HepG2 (cell line): ENCODE results near the gene GIPC1. TPM values are rescaled to one million over a fixed set of nuclear protein-coding genes. Genes with fewer than 3 reads are reported as not detected.

Experiments used
- ATF7 ChIP-seq, 2 experiments: fragments of 450-650 bp in 1 of 2; sonication (generic) in 1 of 2; formaldehyde crosslinking in 1 of 2; IDR thresholded peaks; 2 replicates each; pipeline versions ENCODE4 v1.4.0 to v1.6.1; 2016 to 2020; ENCODE audit warnings: antibody characterized with exemption in 1 of 2, mild to moderate bottlenecking in 1 of 2, missing genetic modification reagents in 1 of 2
- BCL3 ChIP-seq: sonication (generic); formaldehyde crosslinking; IDR thresholded peaks from 2 replicates; pipeline ENCODE4 v1.5.1; 2020; ENCODE audit warnings: mild to moderate bottlenecking, missing genetic modification reagents, moderate library complexity
- FOSL2 ChIP-seq: sonication (generic); formaldehyde crosslinking; IDR thresholded peaks from 2 replicates; pipeline ENCODE4 v1.4.0; 2020; ENCODE audit warnings: missing genetic modification reagents
- KAT2B ChIP-seq: fragments of 150-350 bp; IDR thresholded peaks from 2 replicates; pipeline ENCODE4 v1.6.1; 2014; ENCODE audit warnings: low read depth, low read length, borderline replicate concordance
- MXI1 ChIP-seq: IDR thresholded peaks from 3 replicates; pipeline ENCODE4 v1.6.1; 2012; ENCODE audit warnings: low read depth, low read length, inconsistent platforms, borderline replicate concordance
- POLR2A ChIP-seq, 2 experiments: IDR thresholded peaks; 2 replicates each; pipeline ENCODE4 v1.6.1; 2011; ENCODE audit warnings: low read depth in 2 of 2, low read length in 2 of 2, mild to moderate bottlenecking in 1 of 2, moderate library complexity in 1 of 2; ENCODE audit not compliant: insufficient read depth in 1 of 2
- RCOR2 ChIP-seq: IDR thresholded peaks from 2 replicates; pipeline ENCODE4 v1.6.1; 2016; ENCODE audit warnings: missing biosample characterization, missing genetic modification reagents
- RXRB ChIP-seq: IDR thresholded peaks from 2 replicates; pipeline ENCODE4 v1.6.1; 2016; ENCODE audit warnings: borderline replicate concordance, missing genetic modification reagents, missing compliant biosample characterization
- SAP130 ChIP-seq: IDR thresholded peaks from 2 replicates; pipeline ENCODE4 v1.6.1; 2016; ENCODE audit warnings: low read depth
- SETDB1 ChIP-seq: sonication (generic); formaldehyde crosslinking; IDR thresholded peaks from 2 replicates; pipeline ENCODE4 v1.5.1; 2020; ENCODE audit warnings: missing genetic modification reagents, mild to moderate bottlenecking, borderline replicate concordance
- SMAD1 ChIP-seq: sonication (generic); formaldehyde crosslinking; IDR thresholded peaks from 2 replicates; pipeline ENCODE4 v1.4.0; 2020; ENCODE audit warnings: missing genetic modification reagents, low read depth, mild to moderate bottlenecking, borderline replicate concordance
- TBX2 ChIP-seq: sonication (generic); formaldehyde crosslinking; IDR thresholded peaks from 2 replicates; pipeline ENCODE4 v1.5.0; 2020; ENCODE audit warnings: missing genetic modification reagents, mild to moderate bottlenecking, borderline replicate concordance
- YEATS4 ChIP-seq: sonication (generic); formaldehyde crosslinking; IDR thresholded peaks from 2 replicates; pipeline ENCODE4 v1.4.0; 2020; ENCODE audit warnings: missing genetic modification reagents, borderline replicate concordance
- ZKSCAN5 ChIP-seq: sonication (generic); formaldehyde crosslinking; IDR thresholded peaks from 2 replicates; pipeline ENCODE4 v1.5.1; 2020; ENCODE audit warnings: mild to moderate bottlenecking, missing genetic modification reagents
- ZMAT5 ChIP-seq: sonication (generic); formaldehyde crosslinking; IDR thresholded peaks from 2 replicates; pipeline ENCODE4 v1.5.0; 2020; ENCODE audit warnings: mild to moderate bottlenecking, low read depth, missing genetic modification reagents, borderline replicate concordance
- ZNF350 ChIP-seq: sonication (generic); formaldehyde crosslinking; IDR thresholded peaks from 2 replicates; pipeline ENCODE4 v1.4.0; 2020; ENCODE audit warnings: mild to moderate bottlenecking, low read depth, missing genetic modification reagents, borderline replicate concordance
- ZNF678 ChIP-seq: sonication (generic); formaldehyde crosslinking; IDR thresholded peaks from 2 replicates; pipeline ENCODE4 v1.4.0; 2020; ENCODE audit warnings: mild to moderate bottlenecking, missing genetic modification reagents
- ZNF687 ChIP-seq: sonication (generic); formaldehyde crosslinking; IDR thresholded peaks from 2 replicates; pipeline ENCODE4 v1.5.1; 2020; ENCODE audit warnings: mild to moderate bottlenecking, missing genetic modification reagents, moderate library complexity
- ZNF709 ChIP-seq: sonication (generic); formaldehyde crosslinking; IDR thresholded peaks from 2 replicates; pipeline ENCODE4 v1.5.0; 2020; ENCODE audit warnings: mild to moderate bottlenecking, missing genetic modification reagents
- ZNF761 ChIP-seq: sonication (generic); formaldehyde crosslinking; conservative IDR thresholded peaks from 2 replicates; pipeline ENCODE4 v1.4.0; 2020; ENCODE audit warnings: mild to moderate bottlenecking, missing genetic modification reagents
- ZNF770 ChIP-seq: sonication (generic); formaldehyde crosslinking; IDR thresholded peaks from 2 replicates; pipeline ENCODE4 v1.5.0; 2020; ENCODE audit warnings: mild to moderate bottlenecking, missing genetic modification reagents
- polyA plus RNA-seq, 8 experiments: library from polyadenylated mRNA; depleted of rRNA in 3 of 8; stranded (reverse) in 7 of 8; unstranded in 1 of 8; fragments of >200 nt; fragmentation: Illumina TruSeq in 4 of 8; extraction: Trizol in 4 of 8; gene quantifications; 2 replicates each; pipeline versions ENCODE4 v1.2.1 to v1.2.3, GENCODE V29; 2011 to 2016; ENCODE audit warnings: low read depth in 4 of 8, missing spikeins in 1 of 8, mixed read lengths in 1 of 8; ENCODE audit not compliant: insufficient read depth in 1 of 8
- total RNA-seq, 5 experiments: library from RNA; depleted of rRNA; stranded (reverse); fragments of >200 nt; fragmentation: Illumina TruSeq; extraction: Trizol; gene quantifications; 2 replicates each; pipeline ENCODE4 v1.2.3, GENCODE V29; 2016; ENCODE audit warnings: low read depth in 1 of 5

The GIPC1 gene
- total and polyA plus RNA-seq, 2 of the 13 experiments (the other 11 are each of a cell fraction or from before 2014, with no cell fraction given): 27.1 to 48.1 TPM

GRCh38 chr19:14434543-14435319 is 61.2 kb downstream of the GIPC1 start (continued):
- no peak for TF ChIP-seq ATF7 (IDR thresholded peaks at IDR 0.05)
- 0 out of 2 replicates have a peak, but pooled peaks have one; percentile 48 for TF ChIP-seq ATF7 (CRISPR knock-in tag; IDR thresholded peaks at IDR 0.05)
- TF ChIP-seq ZNF709 (CRISPR knock-in tag): no peak
- TF ChIP-seq RCOR2: 0 out of 2 replicates have a peak, but pooled peaks have one; percentile 18
- TF ChIP-seq SMAD1 (CRISPR knock-in tag): peak; percentile 40; the same call in 1 of the 2 replicates
- TF ChIP-seq ZNF678 (CRISPR knock-in tag): no peak
- peak; percentile 37 for TF ChIP-seq ZNF350 (CRISPR knock-in tag)
- peak; percentile 61; the same call in 1 of the 2 replicates for TF ChIP-seq SAP130 (CRISPR knock-in tag)
- TF ChIP-seq RXRB (CRISPR knock-in tag): peak; percentile 49; the same call in 1 of the 2 replicates
- 0 out of 2 replicates have a peak, but pooled peaks have one; percentile 22 for TF ChIP-seq YEATS4 (CRISPR knock-in tag)
- no peak for TF ChIP-seq POLR2A (IDR thresholded peaks at IDR 0.05; ENCODE audit: insufficient read depth in 1 of 2, low read depth in 2 of 2, low read length in 2 of 2)
- TF ChIP-seq TBX2 (CRISPR knock-in tag): peak; percentile 43; the same call in 1 of the 2 replicates
- TF ChIP-seq ZNF761 (CRISPR knock-in tag): 0 out of 2 replicates have a peak, but pooled peaks have one; percentile 55
- TF ChIP-seq MXI1: peak; percentile 12; the same call in 1 of the 3 replicates
- TF ChIP-seq ZNF770 (CRISPR knock-in tag): peak; percentile 82
- peak; percentile 89 for TF ChIP-seq FOSL2 (CRISPR knock-in tag)
- TF ChIP-seq ZNF687: peak; percentile 78
- no peak for TF ChIP-seq SETDB1 (CRISPR knock-in tag)
- no peak for TF ChIP-seq ZKSCAN5 (CRISPR knock-in tag)
- TF ChIP-seq BCL3 (CRISPR knock-in tag): 0 out of 2 replicates have a peak, but pooled peaks have one; percentile 46
- TF ChIP-seq ZMAT5 (CRISPR knock-in tag): no peak
- no peak for TF ChIP-seq KAT2B
